ENCODE results near the gene CAPN5.

DNA sequence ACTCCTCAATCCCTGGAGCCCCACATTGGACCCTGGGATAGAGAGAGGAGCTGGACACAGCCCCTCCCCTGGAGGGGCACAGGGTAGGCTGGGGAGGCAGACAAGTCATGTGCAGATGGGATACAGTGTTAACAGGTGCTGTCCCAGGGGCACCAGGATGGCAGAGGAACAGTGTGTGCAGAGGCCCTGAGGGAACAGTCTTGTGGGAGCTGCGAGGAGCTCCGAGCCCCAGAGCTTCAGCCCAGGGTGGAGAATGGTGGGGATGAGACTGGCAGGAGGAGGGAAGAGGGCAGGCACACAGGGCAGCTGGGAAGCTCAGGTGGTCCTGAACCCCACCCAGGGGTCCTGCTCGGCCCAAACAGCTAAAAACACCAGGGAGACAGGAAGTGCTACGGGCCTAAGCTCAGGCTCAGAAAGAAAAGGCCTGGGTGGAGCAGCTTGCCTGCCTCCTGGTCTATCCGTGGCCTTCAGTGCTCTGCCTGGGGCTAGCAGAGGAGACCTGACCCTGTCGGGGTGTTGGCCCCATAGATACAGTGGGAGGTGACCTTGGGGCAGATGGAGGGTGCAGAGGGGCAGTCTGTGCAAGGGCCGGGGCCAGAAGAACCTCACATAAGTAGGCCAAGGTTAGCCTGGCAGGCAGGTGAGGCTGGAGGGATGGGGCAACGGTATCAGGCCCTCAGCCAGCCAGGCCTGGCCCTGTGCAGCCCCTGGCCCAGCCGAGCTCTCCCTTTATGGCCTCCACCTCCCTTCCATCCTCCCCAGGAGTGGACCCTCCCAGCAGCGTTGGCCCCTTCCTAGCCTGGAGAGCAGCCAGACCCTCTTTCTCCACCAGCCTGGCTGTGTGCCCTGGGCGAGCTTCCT is 15.4 kb downstream of the CAPN5 start:
- TF ChIP-seq CTCF (IDR thresholded peaks at IDR 0.05), result no peak
- no peak for TF ChIP-seq POLR2A (IDR thresholded peaks at IDR 0.05; ENCODE audit: low read depth)
- TF ChIP-seq EP300 (IDR thresholded peaks at IDR 0.05), result no peak
- TF ChIP-seq POLR2AphosphoS5 (IDR thresholded peaks at IDR 0.05), result no peak
